LNCaP clone FGC (cell line): ENCODE results near the gene NCAPG2.
A peak's percentile ranks its signal among the peaks of the same experiment; 100 is the strongest.

Experiments
- DNase-seq: peaks from one replicate; pipeline ENCODE4 v3.0.0-alpha.2; 2011; ENCODE audit warnings: low read depth
- H3K4me3 ChIP-seq: 2 replicates; pipeline ENCODE4 v1.5.1; 2011; ENCODE audit warnings: mild to moderate bottlenecking, low read depth, low read length, control low read depth
- TF ChIP-seq, protein P1 (sequence below): IDR thresholded peaks from 2 replicates; pipeline ENCODE4 v1.5.1; 2012; ENCODE audit warnings: mild to moderate bottlenecking; ENCODE audit not compliant: control insufficient read depth, insufficient read depth; ENCODE audit errors: extremely low read depth

NCAPG2 gene

DNA sequence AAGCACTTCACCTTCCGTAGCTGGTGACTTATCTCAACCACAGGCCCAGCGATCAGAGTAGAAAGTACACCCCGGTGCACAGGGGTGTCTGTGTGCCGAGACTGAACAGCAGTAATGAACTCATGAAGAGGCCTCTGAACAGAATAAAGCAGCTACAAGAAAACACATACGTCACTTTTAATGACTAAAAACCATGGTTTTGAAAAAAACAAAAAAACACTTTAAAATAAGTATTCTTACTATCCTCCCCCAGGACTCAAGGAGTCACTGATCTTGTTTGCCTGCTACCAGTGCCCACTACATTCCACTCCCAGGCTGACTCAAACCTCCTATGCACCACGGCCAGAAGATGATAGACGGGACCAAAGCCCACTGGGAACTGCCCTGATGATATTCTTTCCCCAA is 53.8 kb downstream of the NCAPG2 start:
- TF ChIP-seq, protein P1, sequence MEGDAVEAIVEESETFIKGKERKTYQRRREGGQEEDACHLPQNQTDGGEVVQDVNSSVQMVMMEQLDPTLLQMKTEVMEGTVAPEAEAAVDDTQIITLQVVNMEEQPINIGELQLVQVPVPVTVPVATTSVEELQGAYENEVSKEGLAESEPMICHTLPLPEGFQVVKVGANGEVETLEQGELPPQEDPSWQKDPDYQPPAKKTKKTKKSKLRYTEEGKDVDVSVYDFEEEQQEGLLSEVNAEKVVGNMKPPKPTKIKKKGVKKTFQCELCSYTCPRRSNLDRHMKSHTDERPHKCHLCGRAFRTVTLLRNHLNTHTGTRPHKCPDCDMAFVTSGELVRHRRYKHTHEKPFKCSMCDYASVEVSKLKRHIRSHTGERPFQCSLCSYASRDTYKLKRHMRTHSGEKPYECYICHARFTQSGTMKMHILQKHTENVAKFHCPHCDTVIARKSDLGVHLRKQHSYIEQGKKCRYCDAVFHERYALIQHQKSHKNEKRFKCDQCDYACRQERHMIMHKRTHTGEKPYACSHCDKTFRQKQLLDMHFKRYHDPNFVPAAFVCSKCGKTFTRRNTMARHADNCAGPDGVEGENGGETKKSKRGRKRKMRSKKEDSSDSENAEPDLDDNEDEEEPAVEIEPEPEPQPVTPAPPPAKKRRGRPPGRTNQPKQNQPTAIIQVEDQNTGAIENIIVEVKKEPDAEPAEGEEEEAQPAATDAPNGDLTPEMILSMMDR: no peak
- no peak for DNase-seq
- no peak overlapping the region for H3K4me3 ChIP-seq

DNA sequence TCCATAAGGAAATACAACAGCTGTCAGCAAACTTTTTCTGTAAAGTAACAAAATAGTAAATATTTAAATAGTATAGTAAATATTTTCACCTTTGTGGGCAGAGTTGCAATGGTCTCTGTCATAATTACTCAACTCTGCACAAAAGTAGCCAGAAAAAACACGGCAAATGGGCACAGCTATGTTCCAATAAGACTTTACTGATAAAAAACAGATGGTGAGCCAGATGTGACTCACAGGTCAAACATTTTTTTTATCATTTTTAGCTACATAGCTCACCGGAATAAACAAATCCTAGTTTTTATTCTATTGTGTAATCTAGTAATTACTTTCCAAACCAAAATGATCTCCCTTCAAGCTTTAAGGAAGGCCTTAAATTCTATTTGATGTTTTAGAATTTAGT is 55.3 kb downstream of the NCAPG2 start:
- peak; percentile 26 for DNase-seq
- TF ChIP-seq, protein P1: no peak
- H3K4me3 ChIP-seq: no peak overlapping the region

DNA sequence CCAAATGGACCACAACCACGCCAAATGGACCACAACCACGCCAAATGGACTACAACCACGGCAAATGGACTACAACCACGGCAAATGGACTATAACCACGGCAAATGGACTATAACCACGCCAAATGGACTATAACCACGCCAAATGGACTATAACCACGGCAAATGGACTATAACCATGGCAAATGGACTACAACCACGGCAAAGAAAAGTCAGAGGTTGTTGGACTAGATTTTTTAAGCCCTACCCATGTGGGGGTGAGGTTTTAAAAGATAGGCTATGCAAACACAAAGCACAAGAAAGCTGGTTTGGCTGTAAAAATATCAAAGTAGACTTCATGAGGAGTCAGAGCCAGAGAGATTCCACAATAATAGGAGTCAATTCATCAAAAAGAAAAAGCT is 55.8 kb downstream of the NCAPG2 start:
- no peak overlapping the region for H3K4me3 ChIP-seq
- DNase-seq: no peak
- TF ChIP-seq, protein P1: no peak

DNA sequence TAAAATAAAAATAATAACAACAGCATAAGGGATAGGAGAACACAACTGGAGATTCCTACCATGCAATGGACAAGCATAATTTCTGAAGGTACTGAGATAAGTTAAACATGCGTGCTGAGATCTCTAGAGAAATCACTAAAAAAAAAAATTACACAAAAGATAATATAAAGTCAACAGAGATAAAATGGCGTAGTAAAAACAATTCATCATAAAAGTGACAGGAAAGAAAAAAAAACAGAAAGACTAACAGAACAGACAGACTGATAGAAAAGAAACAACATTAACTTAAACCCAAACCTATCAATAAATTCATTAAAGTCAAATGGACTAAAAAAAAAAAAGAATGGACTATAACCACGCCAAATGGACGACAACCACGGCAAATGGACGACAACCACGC is 56.4 kb downstream of the NCAPG2 start:
- no peak overlapping the region for H3K4me3 ChIP-seq
- no peak for DNase-seq
- TF ChIP-seq, protein P1: no peak

DNA sequence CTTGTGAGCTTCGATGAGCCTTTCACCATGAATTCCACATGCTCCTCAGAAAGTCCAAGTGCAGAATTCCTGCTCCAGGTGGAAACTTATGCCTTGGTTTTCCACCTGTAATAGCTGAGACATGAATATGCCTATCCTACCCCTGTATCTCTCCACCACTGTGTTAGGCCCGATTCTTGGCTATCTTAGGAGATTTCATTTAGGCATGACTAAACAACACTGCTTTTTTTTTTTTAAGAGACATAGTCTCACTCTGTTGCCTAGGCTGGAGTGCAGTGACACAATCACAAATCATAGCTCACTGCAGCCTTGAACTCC is 57.2 kb downstream of the NCAPG2 start:
- TF ChIP-seq, protein P1: no peak
- H3K4me3 ChIP-seq: no peak overlapping the region
- no peak for DNase-seq

DNA sequence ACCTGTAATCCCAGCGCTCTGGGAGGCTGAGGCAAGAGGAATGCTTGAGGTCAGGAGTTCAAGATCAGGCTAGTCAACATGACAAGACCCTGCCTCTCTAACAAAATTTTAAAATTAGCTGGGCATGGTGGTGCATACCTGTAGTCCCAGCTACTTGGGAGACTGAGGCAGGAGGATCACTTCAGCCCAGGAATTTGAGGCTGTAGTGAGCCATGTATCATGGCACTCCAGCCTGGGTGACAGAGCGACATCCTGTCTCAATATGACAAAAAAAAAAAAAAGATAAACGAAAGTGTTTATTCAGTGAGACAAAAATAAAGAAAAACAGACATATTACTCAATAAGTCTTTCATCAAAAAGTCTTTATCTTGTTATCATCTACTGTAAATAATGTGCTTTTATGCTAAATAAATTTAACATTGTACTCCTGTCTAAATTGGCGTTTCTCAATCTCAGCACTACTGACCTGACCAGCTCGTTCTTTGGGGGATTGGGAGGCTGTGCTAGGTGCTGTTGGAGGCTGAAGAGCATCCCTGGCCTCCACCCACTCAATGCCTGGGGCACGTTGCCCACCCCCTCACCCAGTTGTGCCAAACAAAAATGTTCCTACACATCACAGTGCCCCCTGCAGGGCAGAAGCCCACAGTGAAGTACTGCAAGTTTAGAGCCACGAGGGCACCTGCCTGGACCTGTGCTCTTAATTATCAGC is 57.7 kb downstream of the NCAPG2 start:
- H3K4me3 ChIP-seq: no peak overlapping the region
- TF ChIP-seq, protein P1: peak; percentile 56
- no peak for DNase-seq

DNA sequence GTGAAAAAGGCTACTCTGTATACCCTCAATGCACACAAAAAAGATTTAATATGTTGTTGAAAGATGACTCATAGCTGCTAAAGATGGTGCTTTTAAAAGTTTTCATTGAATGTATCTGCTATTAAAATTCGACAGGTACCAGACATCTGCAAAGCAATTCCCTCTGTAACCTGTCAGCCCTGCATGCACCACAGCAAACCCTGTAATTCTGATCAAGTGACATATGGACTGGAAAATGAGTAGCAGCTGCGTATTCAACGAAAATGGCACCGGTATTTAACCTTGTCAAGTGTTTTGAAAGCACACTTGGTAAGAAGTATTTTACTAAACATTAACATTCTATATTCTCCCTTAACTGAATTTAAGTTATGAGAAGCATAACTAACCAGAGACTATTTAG is 58.8 kb downstream of the NCAPG2 start:
- TF ChIP-seq, protein P1: no peak
- DNase-seq: no peak
- H3K4me3 ChIP-seq: no peak overlapping the region
